HG03060 (cell line): ENCODE measurements around the gene BMPR2.

Experiments used
- ATAC-seq: cut with Tn5 transposase; IDR thresholded peaks from one replicate; pipeline ENCODE4 v1.9.1; 2021; ENCODE audit warnings: low read depth, moderate number of reproducible peaks; ENCODE audit not compliant: unreplicated experiment

BMPR2 gene

GRCh38 chr2:202588647-202589581 is 212.8 kb downstream of the BMPR2 start:
- ATAC-seq, result no peak

- no peak for ATAC-seq
Measured at GRCh38 chr2:202589582-202589949, 213.4 kb downstream of the BMPR2 start.

- ATAC-seq, result no peak
Measured at GRCh38 chr2:202592566-202592965, 216.4 kb downstream of the BMPR2 start.

GRCh38 chr2:202599105-202599504 is 223.0 kb downstream of the BMPR2 start:
- ATAC-seq, result no peak

GRCh38 chr2:202599911-202600310 is 223.8 kb downstream of the BMPR2 start:
- ATAC-seq, result no peak

GRCh38 chr2:202604699-202605098 is 228.6 kb downstream of the BMPR2 start:
- no peak for ATAC-seq

- no peak for ATAC-seq
Measured at GRCh38 chr2:202605174-202605573, 229.0 kb downstream of the BMPR2 start.

GRCh38 chr2:202608142-202608852 is 232.2 kb downstream of the BMPR2 start:
- ATAC-seq, result no peak

GRCh38 chr2:202609381-202610145 is 233.4 kb downstream of the BMPR2 start:
- ATAC-seq, result peak; percentile 77

GRCh38 chr2:202610380-202610779 is 234.3 kb downstream of the BMPR2 start:
- no peak for ATAC-seq

- ATAC-seq, result no peak
Measured at GRCh38 chr2:202612145-202612544, 236.0 kb downstream of the BMPR2 start.

GRCh38 chr2:202613479-202613878 is 237.4 kb downstream of the BMPR2 start:
- ATAC-seq, result no peak
